HCT116 (cell line): ENCODE measurements around the gene SULT1E1. TPM values are rescaled to one million over a fixed set of nuclear protein-coding genes. Genes with fewer than 3 reads are reported as not detected.

Experiments used
- ATAC-seq: fragments of 200-7000 bp; cut with Tn5 transposase; 2 replicates; pipeline ENCODE4 v1.9.1; 2020; ENCODE audit warnings: mild to moderate bottlenecking, moderate library complexity
- BruUV-seq: library from RNA; stranded (reverse); fragments of 400-500 nt; replicated peaks from 2 replicates; lab custom pipeline; 2021; lab: Mats Ljungman, UMichigan
- CTCF ChIA-PET: fragments of 300-600 bp; sonication (Branson Sonifier 250); formaldehyde crosslinking; loops from one replicate; lab custom pipeline; 2021; ENCODE audit warnings: antibody characterized with exemption; lab: Charles Lee
- POLR2A ChIA-PET: fragments of 300-600, 350-600 bp; sonication (Branson Sonifier 250); formaldehyde crosslinking; loops from one replicate; lab custom pipeline; 2021; ENCODE audit warnings: antibody characterized with exemption; lab: Charles Lee
- RAD21 ChIA-PET, 2 experiments: fragments of 300-600 bp; sonication (Branson Sonifier 250); formaldehyde crosslinking; loops; one replicate each; lab custom pipeline; 2023; ENCODE audit warnings: low total read pairs in 2 of 2; ENCODE audit not compliant: uncharacterized antibody in 2 of 2, unreplicated experiment in 2 of 2, low non-redundant PET in 1 of 2; lab: Charles Lee
- DNase-seq: peaks from one replicate; pipeline ENCODE4 v3.0.0-alpha.2; 2010; ENCODE audit warnings: low read depth, low spot score
- H2AFZ ChIP-seq: fragments of 200-600 bp; shearing (Covaris generic), sonication (generic); 2 replicates; pipeline ENCODE4 v1.6.1; 2017; ENCODE audit warnings: low read depth, mixed run types, mixed read lengths, antibody characterized with exemption, low read length; ENCODE audit not compliant: poor library complexity, severe bottlenecking
- H3K27ac ChIP-seq: 2 replicates; pipeline ENCODE4 v1.5.1; 2012; ENCODE audit warnings: low read depth, low read length
- H3K27me3 ChIP-seq: fragments of 200-600 bp; sonication (generic); 2 replicates; pipeline ENCODE4 v1.6.1; 2016; ENCODE audit warnings: mixed run types, low read length, mixed read lengths; ENCODE audit not compliant: insufficient read depth
- H3K36me3 ChIP-seq, 2 experiments: fragments of 200-500 bp in 1 of 2; fragments of 200-600 bp in 1 of 2; sonication (Bioruptor generic) in 1 of 2; sonication (generic) in 1 of 2; 2 replicates each; pipeline versions ENCODE4 v1.5.1 to v1.6.1; 2014 to 2016; ENCODE audit warnings: low read length in 2 of 2, inconsistent platforms in 1 of 2, mixed read lengths in 1 of 2, mixed run types in 1 of 2; ENCODE audit not compliant: insufficient read depth in 2 of 2, control insufficient read depth in 1 of 2
- H3K4me1 ChIP-seq, 2 experiments: fragments of 200-600 bp in 1 of 2; sonication (generic) in 1 of 2; 2 replicates each; pipeline versions ENCODE4 v1.5.1 to v1.6.1; 2012 to 2017; ENCODE audit warnings: low read length in 2 of 2, inconsistent platforms in 1 of 2, mild to moderate bottlenecking in 1 of 2, mixed read lengths in 1 of 2, mixed run types in 1 of 2, moderate library complexity in 1 of 2; ENCODE audit not compliant: insufficient read depth in 2 of 2, control insufficient read depth in 1 of 2
- H3K4me2 ChIP-seq: fragments of 200-600 bp; sonication (generic); 2 replicates; pipeline ENCODE4 v1.6.1; 2017; ENCODE audit warnings: mixed run types, low read length, mixed read lengths
- H3K4me3 ChIP-seq, 2 experiments: fragments of 200-600 bp in 1 of 2; sonication (generic) in 1 of 2; replicated peaks in 1 of 2; 2 replicates each; pipeline ENCODE4 v1.5.1; 2011 to 2016; ENCODE audit warnings: low read length in 2 of 2, control low read depth in 1 of 2, low read depth in 1 of 2, mild to moderate bottlenecking in 1 of 2, mixed read lengths in 1 of 2, mixed run types in 1 of 2
- H3K79me2 ChIP-seq: fragments of 200-600 bp; sonication (generic); 2 replicates; pipeline ENCODE4 v1.6.1; 2017; ENCODE audit warnings: mild to moderate bottlenecking, mixed run types, low read length, moderate library complexity, mixed read lengths; ENCODE audit not compliant: insufficient read depth
- H3K9ac ChIP-seq: fragments of 200-600 bp; sonication (generic); 2 replicates; pipeline ENCODE4 v1.6.1; 2016; ENCODE audit warnings: low read length, mixed read lengths
- H3K9me2 ChIP-seq: fragments of 200-600 bp; sonication (generic), shearing (Covaris generic); 2 replicates; pipeline ENCODE4 v1.6.1; 2017; ENCODE audit warnings: mixed run types, mild to moderate bottlenecking, moderate library complexity; ENCODE audit not compliant: insufficient read depth
- H3K9me3 ChIP-seq, 2 experiments: fragments of 200-500 bp in 1 of 2; fragments of 200-600 bp in 1 of 2; sonication (Bioruptor generic) in 1 of 2; sonication (generic) in 1 of 2; 2 replicates each; pipeline ENCODE4 v1.6.1; 2014 to 2017; ENCODE audit warnings: low read length in 2 of 2, mixed read lengths in 2 of 2, inconsistent platforms in 1 of 2, low read depth in 1 of 2, mild to moderate bottlenecking in 1 of 2, mixed run types in 1 of 2, moderate library complexity in 1 of 2; ENCODE audit not compliant: control insufficient read depth in 1 of 2, insufficient read depth in 1 of 2
- H4K20me1 ChIP-seq: fragments of 200-600 bp; sonication (generic), shearing (Covaris generic); 2 replicates; pipeline ENCODE4 v1.6.1; 2017; ENCODE audit warnings: mixed run types, mild to moderate bottlenecking, moderate library complexity; ENCODE audit not compliant: insufficient read depth
- CEBPB ChIP-seq: IDR thresholded peaks from 2 replicates; pipeline ENCODE4 v1.6.1; 2012; ENCODE audit warnings: low read depth
- CTCF ChIP-seq, 3 experiments: fragments of 200-600 bp in 1 of 3; sonication (generic) in 1 of 3; IDR thresholded peaks in 2 of 3; conservative IDR thresholded peaks in 1 of 3; 2 replicates each; pipeline ENCODE4 v1.5.1; 2012 to 2017; ENCODE audit warnings: low read depth in 2 of 3, low read length in 2 of 3, antibody characterized with exemption in 1 of 3, borderline replicate concordance in 1 of 3, control low read depth in 1 of 3, mild to moderate bottlenecking in 1 of 3, mixed read lengths in 1 of 3, mixed run types in 1 of 3, moderate library complexity in 1 of 3; ENCODE audit not compliant: insufficient read depth in 1 of 3
- JUND ChIP-seq: IDR thresholded peaks from 2 replicates; pipeline ENCODE4 v1.6.1; 2012
- RAD21 ChIP-seq: IDR thresholded peaks from 2 replicates; pipeline ENCODE4 v1.6.1; 2012; ENCODE audit warnings: low read depth, mild to moderate bottlenecking
- SIN3A ChIP-seq: IDR thresholded peaks from 2 replicates; pipeline ENCODE4 v1.6.1; 2012; ENCODE audit warnings: low read depth
- YY1 ChIP-seq: IDR thresholded peaks from 2 replicates; pipeline ENCODE4 v1.6.1; 2011; ENCODE audit warnings: low read length, low read depth, moderate library complexity, mild to moderate bottlenecking; ENCODE audit not compliant: insufficient replicate concordance; ENCODE audit errors: extremely low read depth
- ZNF274 ChIP-seq: fragments of 200-500 bp; sonication (Bioruptor generic); IDR thresholded peaks from 2 replicates; pipeline ENCODE4 v1.6.1; 2014; ENCODE audit warnings: mild to moderate bottlenecking, low read depth, low read length, inconsistent platforms
- intact Hi-C: fragments of 100-400 bp; cut with micrococcal nuclease; formaldehyde crosslinking; loops from 2 replicates; pipeline ENCODE4 v1.10.0; 2022
- total RNA-seq: library from RNA; stranded (reverse); gene quantifications from one replicate; pipeline ENCODE4 v1.2.1, GENCODE V29; 2021; ENCODE audit not compliant: unreplicated experiment
- TF ChIP-seq, protein P1 (sequence below): IDR thresholded peaks from 2 replicates; pipeline ENCODE4 v1.6.1; 2011; ENCODE audit warnings: mild to moderate bottlenecking, low read length, moderate library complexity; ENCODE audit not compliant: insufficient replicate concordance; ENCODE audit errors: extremely low read depth

SULT1E1 gene
- total RNA-seq, 1 experiment from 2014 or later, result not detected

DNA sequence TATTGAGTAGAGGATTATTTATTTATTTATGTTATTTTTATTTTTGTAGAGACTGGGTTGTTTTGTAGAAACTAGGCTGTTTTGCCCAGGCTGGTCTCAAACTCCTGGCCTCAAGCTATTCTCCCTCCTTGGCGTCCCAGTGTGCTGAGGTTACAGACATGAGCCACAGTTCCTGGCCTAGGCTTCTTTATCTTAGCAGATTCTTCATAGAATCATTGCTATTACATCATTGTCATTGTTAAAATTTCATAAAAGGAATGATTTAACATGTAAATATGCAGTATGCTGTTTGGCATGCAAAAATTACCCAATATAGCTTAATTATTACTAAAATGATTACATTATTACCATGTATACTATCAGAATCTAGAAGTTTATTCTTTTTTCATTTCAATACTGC is 24.2 kb downstream of the SULT1E1 start:
- intact Hi-C loops, result no loop called here
- Histone ChIP-seq H3K9me3 (no peaks in the 10 kb centered on the region), H2AFZ (no peak overlapping the region), H3K4me3 (no peak overlapping the region), H4K20me1 (no peaks in the 10 kb centered on the region), H3K4me2 (no peak overlapping the region), H3K9me2 (no peaks in the 10 kb centered on the region), H3K79me2 (no peaks in the 10 kb centered on the region), H3K27ac (no peak overlapping the region), H3K27me3 (no peaks in the 10 kb centered on the region)
- DNase-seq (no peak), ATAC-seq (no peak)
- ChIA-PET CTCF (no interaction called here), RAD21 (no interaction called here), POLR2A (no interaction called here)
- no TSS peak for BruUV-seq
- TF ChIP-seq ZNF274 (no peak), CTCF (IDR thresholded peaks at IDR 0.05 in 2 of 3, conservative IDR thresholded peaks at IDR 0.05 in 1 of 3; ENCODE audit: borderline replicate concordance in 1 of 3, insufficient read depth in 1 of 3, low read depth in 2 of 3, low read length in 2 of 3) (no peak), SIN3A (no peak), YY1 (no peak), CEBPB (no peak), RAD21 (no peak)
- TF ChIP-seq, all 23 proteins: peak for 0
- no peak overlapping the region for H3K9ac ChIP-seq
- H3K4me1 ChIP-seq, result no peaks in the 10 kb centered on the region
- H3K36me3 ChIP-seq, result no peaks in the 10 kb centered on the region

- intact Hi-C loops, result no loop called here
- no peak overlapping the region for H3K27ac ChIP-seq
- no peaks in the 10 kb centered on the region for H3K9me2 ChIP-seq
- H3K4me2 ChIP-seq, result no peak overlapping the region
- no peaks in the 10 kb centered on the region for H3K79me2 ChIP-seq
- no peak overlapping the region for H3K9ac ChIP-seq
- no peak overlapping the region for H2AFZ ChIP-seq
- H4K20me1 ChIP-seq, result no peaks in the 10 kb centered on the region
- POLR2A ChIA-PET, result no interaction called here
- ATAC-seq (no peak), DNase-seq (no peak)
- no peaks in the 10 kb centered on the region for H3K27me3 ChIP-seq
- no peak overlapping the region for H3K4me3 ChIP-seq
- RAD21 ChIA-PET, result no interaction called here
- no peaks in the 10 kb centered on the region for H3K36me3 ChIP-seq
- BruUV-seq, result no TSS peak
- H3K4me1 ChIP-seq, result no peaks in the 10 kb centered on the region
- H3K9me3 ChIP-seq, result no peaks in the 10 kb centered on the region
- CTCF ChIA-PET, result no interaction called here
- TF ChIP-seq SIN3A (no peak), JUND (no peak), CTCF (IDR thresholded peaks at IDR 0.05 in 2 of 3, conservative IDR thresholded peaks at IDR 0.05 in 1 of 3; ENCODE audit: borderline replicate concordance in 1 of 3, insufficient read depth in 1 of 3, low read depth in 2 of 3, low read length in 2 of 3) (no peak)
- TF ChIP-seq, protein P1, sequence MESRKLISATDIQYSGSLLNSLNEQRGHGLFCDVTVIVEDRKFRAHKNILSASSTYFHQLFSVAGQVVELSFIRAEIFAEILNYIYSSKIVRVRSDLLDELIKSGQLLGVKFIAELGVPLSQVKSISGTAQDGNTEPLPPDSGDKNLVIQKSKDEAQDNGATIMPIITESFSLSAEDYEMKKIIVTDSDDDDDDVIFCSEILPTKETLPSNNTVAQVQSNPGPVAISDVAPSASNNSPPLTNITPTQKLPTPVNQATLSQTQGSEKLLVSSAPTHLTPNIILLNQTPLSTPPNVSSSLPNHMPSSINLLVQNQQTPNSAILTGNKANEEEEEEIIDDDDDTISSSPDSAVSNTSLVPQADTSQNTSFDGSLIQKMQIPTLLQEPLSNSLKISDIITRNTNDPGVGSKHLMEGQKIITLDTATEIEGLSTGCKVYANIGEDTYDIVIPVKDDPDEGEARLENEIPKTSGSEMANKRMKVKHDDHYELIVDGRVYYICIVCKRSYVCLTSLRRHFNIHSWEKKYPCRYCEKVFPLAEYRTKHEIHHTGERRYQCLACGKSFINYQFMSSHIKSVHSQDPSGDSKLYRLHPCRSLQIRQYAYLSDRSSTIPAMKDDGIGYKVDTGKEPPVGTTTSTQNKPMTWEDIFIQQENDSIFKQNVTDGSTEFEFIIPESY, result no peak
These were observed 26.7 kb downstream of the SULT1E1 start for GRCh38 chr4:69833251-69833650.
